Measurements from ENCODE around the gene KCNJ12.
"Not testable (repeated sequence)": the region's sequence is repeated elsewhere in the genome, so short reads cannot be mapped to it uniquely, and the experiment has no call there.

KCNJ12 gene

GRCh38 chr17:21454006-21454405 is 77.8 kb downstream of the KCNJ12 start:
- not testable (repeated sequence) for DNase-seq

GRCh38 chr17:21454441-21454840 is 78.3 kb downstream of the KCNJ12 start:
- DNase-seq = no peak

GRCh38 chr17:21455761-21456160 is 79.6 kb downstream of the KCNJ12 start:
- DNase-seq = no peak

GRCh38 chr17:21456449-21456848 is 80.3 kb downstream of the KCNJ12 start:
- not testable (repeated sequence) for DNase-seq

- DNase-seq = peak; percentile 68
Measured at GRCh38 chr17:21457051-21458026, 81.2 kb downstream of the KCNJ12 start.

GRCh38 chr17:21458054-21458453 is 81.9 kb downstream of the KCNJ12 start:
- DNase-seq = no peak

GRCh38 chr17:21459536-21459935 is 83.4 kb downstream of the KCNJ12 start:
- DNase-seq = no peak

- DNase-seq = no peak
Measured at GRCh38 chr17:21460358-21460757, 84.2 kb downstream of the KCNJ12 start.

- no peak for DNase-seq
Measured at GRCh38 chr17:21462237-21462636, 86.1 kb downstream of the KCNJ12 start.

- no peak for DNase-seq
Measured at GRCh38 chr17:21463204-21463661, 87.1 kb downstream of the KCNJ12 start.

GRCh38 chr17:21463779-21464407 is 87.7 kb downstream of the KCNJ12 start:
- no peak for DNase-seq

- no peak for DNase-seq
Measured at GRCh38 chr17:21464611-21465021, 88.5 kb downstream of the KCNJ12 start.

GRCh38 chr17:21466550-21466949 is 90.4 kb downstream of the KCNJ12 start:
- no peak for DNase-seq

GRCh38 chr17:21467196-21467595 is 91.0 kb downstream of the KCNJ12 start:
- no peak for DNase-seq

GRCh38 chr17:21467739-21468490 is 91.8 kb downstream of the KCNJ12 start:
- no peak for DNase-seq
